GM12878 (cell line): ENCODE data around the gene METTL27. TPM values are rescaled to one million over a fixed set of nuclear protein-coding genes. Genes with fewer than 3 reads are reported as not detected.

ENCODE experiments used
- ATAC-seq: fragments of 200-7000 bp; cut with Tn5 transposase; 3 replicates; pipeline ENCODE4 v1.9.1; 2020; ENCODE audit warnings: mild to moderate bottlenecking, moderate library complexity
- BruUV-seq: library from RNA; stranded (reverse); fragments of 400-500 nt; replicated peaks from 2 replicates; lab custom pipeline; 2021; lab: Mats Ljungman, UMichigan
- CTCF ChIA-PET: fragments of 300-600 bp; sonication (Branson Sonifier 250); formaldehyde crosslinking; extraction: SDS; loops from one replicate; lab custom pipeline; 2021; ENCODE audit warnings: inconsistent platforms; lab: Yijun Ruan, JAX
- POLR2A ChIA-PET: fragments of 350-600 bp; formaldehyde crosslinking; extraction: SDS; loops from one replicate; lab custom pipeline; 2021; ENCODE audit warnings: inconsistent platforms; lab: Charles Lee
- RAD21 ChIA-PET: fragments of 300-600 bp; sonication (Branson Sonifier 250); formaldehyde crosslinking; loops from one replicate; lab custom pipeline; 2023; ENCODE audit warnings: antibody characterized with exemption; ENCODE audit not compliant: unreplicated experiment; lab: Charles Lee
- SMC1A ChIA-PET: fragments of 300-600 bp; sonication (Branson Sonifier 250); formaldehyde crosslinking; loops from one replicate; lab custom pipeline; 2023; ENCODE audit not compliant: unreplicated experiment, uncharacterized antibody; lab: Charles Lee
- DNase-seq: peaks from one replicate; pipeline ENCODE4 v3.0.0-alpha.2; 2011; ENCODE audit warnings: low read depth, low spot score
- FAIRE-seq: peaks from 3 replicates; lab custom pipeline; 2011; peaks lifted over from hg19 to GRCh38; lab: Jason Lieb, UNC
- H2AFZ ChIP-seq: 2 replicates; pipeline ENCODE4 v1.6.0; 2011; ENCODE audit warnings: low read depth, low read length, control low read depth; ENCODE audit not compliant: control insufficient read depth
- H3K27ac ChIP-seq: 2 replicates; pipeline ENCODE4 v1.5.1; 2011; ENCODE audit warnings: control low read depth; ENCODE audit not compliant: control insufficient read depth, insufficient read depth
- H3K27me3 ChIP-seq, 2 experiments: replicated peaks in 1 of 2; 2 replicates each; pipeline versions ENCODE4 v1.6.0 to v1.6.1; 2011; ENCODE audit warnings: low read length in 1 of 2; ENCODE audit not compliant: control insufficient read depth in 2 of 2, insufficient read depth in 2 of 2
- H3K36me3 ChIP-seq, 2 experiments: 2 replicates each; pipeline ENCODE4 v1.5.1; 2011; ENCODE audit warnings: low read length in 1 of 2; ENCODE audit not compliant: control insufficient read depth in 2 of 2, insufficient read depth in 2 of 2
- H3K4me1 ChIP-seq: 2 replicates; pipeline ENCODE4 v1.6.1; 2011; ENCODE audit warnings: mild to moderate bottlenecking, low read length, moderate library complexity, mixed read lengths; ENCODE audit not compliant: control insufficient read depth, insufficient read depth
- H3K4me2 ChIP-seq: 2 replicates; pipeline ENCODE4 v1.6.0; 2011; ENCODE audit warnings: control low read depth; ENCODE audit not compliant: control insufficient read depth, insufficient read depth
- H3K4me3 ChIP-seq: fragments of 200-600 bp; sonication (generic); 2 replicates; pipeline ENCODE4 v1.5.1; 2016
- H3K79me2 ChIP-seq: 2 replicates; pipeline ENCODE4 v1.6.0; 2011; ENCODE audit warnings: low read length; ENCODE audit not compliant: control insufficient read depth, insufficient read depth
- H3K9ac ChIP-seq: 2 replicates; pipeline ENCODE4 v1.8.0; 2011; ENCODE audit warnings: low read length, control low read depth, mixed read lengths; ENCODE audit not compliant: control insufficient read depth, insufficient read depth
- H3K9me3 ChIP-seq: replicated peaks from 3 replicates; pipeline ENCODE4 v1.5.1; 2011; ENCODE audit warnings: mild to moderate bottlenecking, low read length; ENCODE audit not compliant: control insufficient read depth, insufficient read depth
- H4K20me1 ChIP-seq: 2 replicates; pipeline ENCODE4 v1.6.0; 2011; ENCODE audit not compliant: control insufficient read depth, insufficient read depth
- ATF2 ChIP-seq: IDR thresholded peaks from 2 replicates; pipeline ENCODE4 v1.6.1; 2012; ENCODE audit warnings: low read length, inconsistent platforms
- ATF3 ChIP-seq: IDR thresholded peaks from 2 replicates; pipeline ENCODE4 v1.6.1; 2011; ENCODE audit warnings: low read depth, mild to moderate bottlenecking, low read length, moderate library complexity, borderline replicate concordance; ENCODE audit errors: extremely low read depth
- CREB1 ChIP-seq: IDR thresholded peaks from 2 replicates; pipeline ENCODE4 v1.6.1; 2012; ENCODE audit warnings: low read depth, mild to moderate bottlenecking, inconsistent platforms
- DPF2 ChIP-seq: fragments of 450-650 bp; IDR thresholded peaks from 2 replicates; pipeline ENCODE4 v1.6.1; 2017; ENCODE audit warnings: mild to moderate bottlenecking
- MAX ChIP-seq: IDR thresholded peaks from 2 replicates; pipeline ENCODE4 v1.6.1; 2012; ENCODE audit warnings: low read depth, low read length, improper control_type of control experiment
- MEF2B ChIP-seq: fragments of 450-650 bp; IDR thresholded peaks from 2 replicates; pipeline ENCODE4 v1.6.1; 2018; ENCODE audit warnings: mild to moderate bottlenecking, moderate library complexity; ENCODE audit not compliant: partially characterized antibody, poor library complexity, severe bottlenecking
- MTA2 ChIP-seq: fragments of 450-650 bp; IDR thresholded peaks from 2 replicates; pipeline ENCODE4 v1.6.1; 2016; ENCODE audit warnings: low read depth, mild to moderate bottlenecking, moderate library complexity
- NFIC ChIP-seq: IDR thresholded peaks from 2 replicates; pipeline ENCODE4 v1.6.1; 2012; ENCODE audit warnings: low read depth, mild to moderate bottlenecking, inconsistent platforms, low read length, moderate library complexity
- NFYB ChIP-seq: IDR thresholded peaks from 2 replicates; pipeline ENCODE4 v1.6.1; 2011; ENCODE audit warnings: low read depth, mild to moderate bottlenecking, low read length, improper control_type of control experiment, moderate library complexity; ENCODE audit not compliant: insufficient read depth
- RELA ChIP-seq: fragments of 450-650 bp; IDR thresholded peaks from 2 replicates; pipeline ENCODE4 v1.8.0; 2014; ENCODE audit warnings: borderline replicate concordance; ENCODE audit not compliant: partially characterized antibody
- RFX5 ChIP-seq: IDR thresholded peaks from 2 replicates; pipeline ENCODE4 v1.6.1; 2011; ENCODE audit warnings: low read depth, low read length, improper control_type of control experiment
- STAT1 ChIP-seq: fragments of 450-650 bp; conservative IDR thresholded peaks from 2 replicates; pipeline ENCODE4 v1.6.1; 2014; ENCODE audit warnings: antibody characterized with exemption, mild to moderate bottlenecking
- STAT3 ChIP-seq: IDR thresholded peaks from 2 replicates; pipeline ENCODE4 v1.6.1; 2011; ENCODE audit warnings: low read depth, low read length, improper control_type of control experiment
- SUPT20H ChIP-seq: IDR thresholded peaks from 2 replicates; pipeline ENCODE4 v1.6.1; 2011; ENCODE audit warnings: low read depth, mild to moderate bottlenecking, low read length, moderate library complexity, borderline replicate concordance; ENCODE audit not compliant: control insufficient read depth
- USF1 ChIP-seq: IDR thresholded peaks from 2 replicates; pipeline ENCODE4 v1.6.1; 2011; ENCODE audit warnings: borderline replicate concordance, low read depth, mild to moderate bottlenecking, moderate library complexity, mixed read lengths, low read length; ENCODE audit not compliant: insufficient read depth; ENCODE audit errors: extremely low read length
- ZBTB4 ChIP-seq: fragments of 450-650 bp; formaldehyde crosslinking; IDR thresholded peaks from 2 replicates; pipeline ENCODE4 v1.4.0; 2022; ENCODE audit warnings: mild to moderate bottlenecking, moderate library complexity
- WGBS: methylation state at CpG from one replicate; pipeline ENCODE4 v1.1.6; 2016; ENCODE audit warnings: low lambda C conversion rate; ENCODE audit not compliant: insufficient replicate concordance, insufficient coverage; ENCODE audit errors: missing lambda C conversion rate; 5-methylcytosine and 5-hydroxymethylcytosine counted together
- in situ Hi-C: fragments of 300-500 bp; cut with MboI; formaldehyde crosslinking; loops from 9 replicates; pipeline ENCODE4 v1.14.3; 2018; ENCODE audit warnings: mixed read lengths
- intact Hi-C: fragments of 100-400 bp; cut with micrococcal nuclease; formaldehyde crosslinking; loops from one replicate; pipeline ENCODE4 v1.14.2; 2022; ENCODE audit not compliant: unreplicated experiment
- polyA plus RNA-seq, 11 experiments: library from polyadenylated mRNA; depleted of rRNA in 4 of 11; unstranded in 6 of 11; stranded (reverse) in 5 of 11; fragments of >200 nt; fragmentation: Nextera tagmentation in 4 of 11; fragmentation: Illumina TruSeq in 1 of 11; extraction: Ambion mirVana in 4 of 11; extraction: Trizol in 1 of 11; gene quantifications; 1 replicate in 1 of 11; 2 replicates in 10 of 11; pipeline versions ENCODE4 v1.2.1 to v1.2.3, GENCODE V29; 2011 to 2016; ENCODE audit warnings: inconsistent platforms in 2 of 11, missing spikeins in 2 of 11, low read depth in 1 of 11
- total RNA-seq, 4 experiments: library from RNA; depleted of rRNA in 3 of 4; stranded (reverse); fragments of >200 nt in 3 of 4; fragmentation: Illumina TruSeq in 1 of 4; extraction: Trizol in 1 of 4; gene quantifications; 2 replicates each; pipeline versions ENCODE4 v1.2.1 to v1.2.3, GENCODE V29; 2013 to 2021
- TF ChIP-seq, protein P1 (sequence below): IDR thresholded peaks from 2 replicates; pipeline ENCODE4 v1.6.1; 2012; ENCODE audit warnings: low read depth, low read length, improper control_type of control experiment

The METTL27 gene
- total and polyA plus RNA-seq, 10 of the 15 experiments (the other 5 are each of a cell fraction or from before 2014, with no cell fraction given) = 0.10 to 3.4 (median 0.68) TPM

GRCh38 chr7:73850781-73851207 is 8.5 kb upstream of the METTL27 start:
- RAD21 ChIA-PET = interaction anchor here (1.1 kb wide), 2 partner anchors 8 to 113 kb away, joined by 3 to 7 read pairs; partner anchors contain the start of genes ABHD11 and METTL27
- BruUV-seq = no TSS peak
- POLR2A ChIA-PET = interaction anchor here (0.6 kb wide), 1 partner anchor 342 kb away, joined by 4 read pairs; no protein-coding TSS in a partner anchor
- H3K79me2 ChIP-seq = no peaks in the 10 kb centered on the region
- ATAC-seq = no peak
- no peak overlapping the region for H3K9ac ChIP-seq
- TF ChIP-seq STAT1 (no peak), ZBTB4 (CRISPR knock-in tag) (no peak), DPF2 (no peak), MTA2 (no peak), STAT3 (no peak), NFIC (no peak), CREB1 (no peak), ATF2 (no peak), SUPT20H (no peak), MEF2B (no peak), RFX5 (no peak), NFYB (no peak), MAX (no peak), ATF3 (no peak), USF1 (no peak), RELA (no peak)
- TF ChIP-seq, protein P1, sequence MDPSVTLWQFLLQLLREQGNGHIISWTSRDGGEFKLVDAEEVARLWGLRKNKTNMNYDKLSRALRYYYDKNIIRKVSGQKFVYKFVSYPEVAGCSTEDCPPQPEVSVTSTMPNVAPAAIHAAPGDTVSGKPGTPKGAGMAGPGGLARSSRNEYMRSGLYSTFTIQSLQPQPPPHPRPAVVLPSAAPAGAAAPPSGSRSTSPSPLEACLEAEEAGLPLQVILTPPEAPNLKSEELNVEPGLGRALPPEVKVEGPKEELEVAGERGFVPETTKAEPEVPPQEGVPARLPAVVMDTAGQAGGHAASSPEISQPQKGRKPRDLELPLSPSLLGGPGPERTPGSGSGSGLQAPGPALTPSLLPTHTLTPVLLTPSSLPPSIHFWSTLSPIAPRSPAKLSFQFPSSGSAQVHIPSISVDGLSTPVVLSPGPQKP = no peak
- H3K4me2 ChIP-seq = no peak overlapping the region
- no peak overlapping the region for H3K27ac ChIP-seq
- no peak overlapping the region for H2AFZ ChIP-seq
- no peaks in the 10 kb centered on the region for H3K9me3 ChIP-seq
- H4K20me1 ChIP-seq = no peaks in the 10 kb centered on the region
- H3K4me3 ChIP-seq = no peak overlapping the region
- CTCF ChIA-PET = interaction anchor here (0.8 to 1.6 kb wide), 4 partner anchors 25 to 128 kb away, joined by 3 to 7 read pairs (median 3); no protein-coding TSS in a partner anchor
- FAIRE-seq = no peak
- H3K27me3 ChIP-seq = no peaks in the 10 kb centered on the region
- 65% methylated on average over 4 of the region's 4 CpGs for WGBS
- no peak for DNase-seq
- no peaks in the 10 kb centered on the region for H3K36me3 ChIP-seq
- SMC1A ChIA-PET = interaction anchor here (0.8 to 0.9 kb wide), 2 partner anchors 26 to 111 kb away, joined by 3 read pairs; no protein-coding TSS in a partner anchor
- in situ Hi-C loops (no loop called here), intact Hi-C loops (no loop called here)
- H3K4me1 ChIP-seq = peaks cover 24% of the 10 kb centered on the region
